ENCODE measurements around the gene ECHDC1.
"Not testable (repeated sequence)": the region's sequence is repeated elsewhere in the genome, so short reads cannot be mapped to it uniquely, and the experiment has no call there.

The ECHDC1 gene

DNA sequence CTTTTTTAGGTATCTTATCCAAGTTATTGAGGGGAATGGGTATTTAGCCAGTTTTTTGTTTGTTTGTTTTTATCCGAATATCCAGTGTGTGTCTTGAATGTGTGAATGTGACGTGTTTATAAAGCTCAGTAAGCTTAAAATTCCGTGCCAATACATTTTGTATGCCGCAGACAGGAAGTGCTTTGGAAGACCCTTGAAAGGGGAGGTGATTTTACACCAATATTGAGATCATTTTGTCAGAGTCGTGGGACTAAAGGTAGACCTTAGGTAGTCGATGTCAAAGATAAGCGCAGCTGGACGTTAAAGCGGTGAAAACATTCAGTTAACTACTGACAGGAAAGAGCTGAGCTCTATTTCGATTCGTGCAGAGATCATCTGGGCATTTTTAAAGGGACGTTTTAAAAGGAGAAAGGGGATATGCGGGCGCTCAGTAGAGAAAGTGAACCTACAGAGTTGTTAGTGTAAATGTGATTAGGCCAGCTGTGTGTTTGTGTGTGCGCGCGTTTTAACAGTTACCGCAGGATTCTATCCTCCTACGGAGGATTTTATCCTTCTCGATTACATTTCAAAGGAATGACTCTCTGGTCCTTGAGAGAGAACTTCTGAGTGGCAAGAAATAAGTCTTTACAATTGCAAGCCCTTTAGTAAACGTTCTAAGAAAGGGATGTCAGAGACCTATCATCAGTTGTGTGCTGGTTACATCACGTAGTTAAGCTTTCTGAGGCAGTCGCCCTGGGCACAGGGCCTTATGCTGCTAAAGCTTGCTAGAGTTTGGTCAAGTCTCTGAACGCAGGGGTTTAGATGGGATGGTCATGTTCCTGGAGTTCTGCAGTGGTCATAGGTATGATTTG is 625 bp upstream of the ECHDC1 start:
- DNase-seq = peak in 2 of 42 donors; percentile 5 to 21
- intact Hi-C loops (cut with DNase I) = no loop called here

DNA sequence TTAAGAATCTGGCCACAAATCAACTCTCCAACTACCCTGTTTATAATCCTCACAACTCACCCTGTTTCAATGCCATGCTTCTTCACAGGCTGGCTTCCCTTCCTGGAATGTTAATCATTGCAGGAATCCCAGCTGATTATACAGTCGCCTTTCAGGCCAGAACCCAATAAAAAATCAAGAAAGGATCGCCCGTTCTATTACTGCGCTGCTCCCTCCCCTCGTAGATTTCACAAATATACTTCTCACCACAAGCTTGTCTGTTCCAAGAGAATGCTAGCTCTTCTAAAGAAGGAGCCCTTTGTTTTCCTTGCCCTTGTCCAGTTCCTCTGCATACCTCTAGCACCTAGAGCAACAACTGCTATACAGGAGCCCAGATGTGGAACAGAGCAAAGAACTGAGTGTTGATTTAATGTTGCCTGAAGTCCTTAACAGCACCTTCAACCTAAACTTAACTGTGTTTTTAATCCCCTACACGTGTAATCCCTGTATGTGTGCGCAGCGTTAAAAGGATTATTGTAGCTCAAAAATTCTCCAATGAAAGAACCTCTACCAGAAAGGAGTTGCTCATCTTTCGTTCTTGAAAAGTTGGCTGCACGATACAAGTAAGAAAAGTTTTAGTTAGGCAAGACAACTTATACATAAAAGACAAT is 988 bp downstream of the ECHDC1 start:
- DNase-seq = peak in 1 of 42 donors; percentile 8
- intact Hi-C loops (cut with DNase I) = no loop called here

DNA sequence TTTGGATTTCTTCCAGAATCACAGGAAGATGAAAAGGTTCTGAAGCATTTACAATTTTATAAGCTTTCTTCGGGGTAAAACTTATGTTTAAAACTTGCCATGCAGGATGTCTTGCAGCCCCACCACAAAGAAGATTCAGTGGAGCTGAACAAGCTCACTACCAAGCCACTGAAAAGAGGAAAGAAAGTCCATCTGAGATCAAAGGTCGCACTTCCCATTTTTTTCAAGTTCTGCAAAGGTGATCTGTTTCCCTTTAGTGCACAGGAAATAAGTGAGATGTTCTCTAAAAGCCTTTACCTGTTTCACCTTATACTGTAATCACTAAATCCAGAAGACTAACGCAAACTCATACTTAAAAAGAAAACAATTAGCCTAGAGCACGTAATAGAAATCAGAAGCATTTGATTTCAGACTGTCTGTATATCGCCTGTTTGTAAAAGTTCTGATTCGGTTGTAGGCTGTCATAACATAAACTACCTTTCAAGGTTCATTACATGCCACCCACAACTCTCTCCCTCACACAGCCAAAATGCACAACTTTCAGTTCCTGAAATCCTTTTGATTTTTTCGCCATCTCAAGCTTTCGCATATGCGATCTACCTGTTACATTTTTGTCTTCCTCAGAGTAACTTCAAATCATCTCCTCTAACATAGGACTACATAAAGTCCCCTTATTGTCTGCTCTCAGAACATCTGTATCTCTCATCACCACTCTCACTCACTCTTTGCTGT is 1.8 kb downstream of the ECHDC1 start:
- intact Hi-C loops (cut with DNase I) = no loop called here
- DNase-seq = no peak

DNA sequence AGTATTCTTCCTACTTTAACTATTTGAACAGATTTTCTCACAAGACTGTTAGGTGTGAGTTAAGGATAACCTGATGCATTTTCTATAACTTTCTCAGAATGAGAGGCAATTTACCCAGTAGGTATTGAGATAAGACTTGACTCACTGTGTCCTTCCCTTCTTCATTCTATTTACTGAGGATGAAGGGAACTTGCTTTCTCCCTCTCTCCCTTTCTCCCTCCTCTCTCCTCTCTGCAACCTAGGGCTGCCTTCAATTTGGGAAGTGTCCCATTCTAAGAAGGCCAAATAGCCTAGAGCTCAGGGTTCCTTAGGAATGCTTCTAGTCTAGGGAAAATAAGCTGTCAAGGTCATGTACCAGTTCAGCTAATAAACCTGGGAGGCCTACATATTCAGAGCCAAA is 3.2 kb downstream of the ECHDC1 start:
- no peak for DNase-seq
- intact Hi-C loops (cut with DNase I) = no loop called here

DNA sequence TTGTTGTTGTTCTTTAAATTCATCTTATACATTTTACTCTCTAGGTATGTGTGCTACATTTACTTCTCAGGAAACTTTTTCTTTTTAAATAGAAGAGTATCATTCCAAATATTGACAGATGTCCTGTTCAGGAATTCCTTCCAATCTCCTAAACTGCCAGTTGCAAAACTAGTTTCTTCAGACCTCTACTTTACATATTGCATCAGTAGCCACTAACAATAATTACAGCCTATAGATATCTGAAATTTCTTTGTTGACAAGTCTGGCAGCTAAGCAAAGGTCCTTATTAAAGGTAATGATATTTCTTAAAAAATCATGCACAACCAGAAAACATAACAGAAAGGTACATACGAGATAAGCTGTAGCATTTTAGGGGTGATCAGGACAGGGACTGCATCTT is 4.5 kb downstream of the ECHDC1 start:
- DNase-seq = no peak
- intact Hi-C loops (cut with DNase I) = loop anchor here (5.0 kb wide), 1 partner anchor 93 kb away; no protein-coding TSS in a partner anchor

DNA sequence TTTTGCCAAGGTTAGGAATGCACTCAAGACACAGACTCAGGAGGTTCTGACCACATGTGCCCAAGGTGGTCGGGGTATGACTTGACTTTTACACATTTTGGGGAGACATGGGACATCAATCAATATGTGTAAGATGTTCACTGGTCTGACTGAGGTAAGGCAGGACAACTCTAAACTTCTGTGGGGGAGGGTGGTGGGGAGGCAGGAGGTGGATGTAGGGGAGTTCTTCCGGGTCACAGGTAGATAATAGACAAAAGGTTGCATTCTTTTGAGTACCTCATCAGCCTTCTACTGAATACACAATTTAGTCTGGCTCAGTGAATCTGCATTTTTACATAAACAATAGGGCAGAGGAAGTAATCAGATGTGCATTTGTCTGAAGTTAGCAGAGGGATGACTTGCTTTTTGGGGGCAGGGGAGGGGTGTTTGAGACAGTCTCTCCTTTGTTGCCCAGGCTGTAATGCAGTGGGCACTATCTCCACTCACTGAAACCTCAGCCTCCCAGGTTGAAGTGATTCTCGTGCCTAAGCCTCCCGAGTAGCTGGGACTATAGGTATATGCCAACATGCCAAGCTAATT is 10.9 kb downstream of the ECHDC1 start:
- no peak for DNase-seq
- intact Hi-C loops (cut with DNase I) = no loop called here

DNA sequence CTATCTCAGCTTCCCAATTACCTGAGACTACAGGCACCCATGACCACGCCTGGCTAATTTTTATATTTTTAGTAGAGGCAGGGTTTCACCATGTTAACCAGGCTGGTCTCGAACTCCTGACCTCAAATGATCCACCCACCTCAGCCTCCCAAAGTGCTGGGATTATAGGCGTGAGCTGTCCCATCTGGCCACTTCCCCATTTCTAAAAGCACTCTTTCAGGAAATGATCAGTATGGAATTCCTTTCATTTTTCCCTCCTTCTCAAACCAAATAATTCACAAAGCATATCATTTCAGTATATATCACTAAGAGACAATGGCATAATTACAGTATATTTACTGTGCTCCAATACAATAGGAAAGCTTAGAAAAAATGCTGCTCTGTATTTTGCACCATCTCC is 12.2 kb downstream of the ECHDC1 start:
- intact Hi-C loops (cut with DNase I); DNase-seq: not testable (repeated sequence)

DNA sequence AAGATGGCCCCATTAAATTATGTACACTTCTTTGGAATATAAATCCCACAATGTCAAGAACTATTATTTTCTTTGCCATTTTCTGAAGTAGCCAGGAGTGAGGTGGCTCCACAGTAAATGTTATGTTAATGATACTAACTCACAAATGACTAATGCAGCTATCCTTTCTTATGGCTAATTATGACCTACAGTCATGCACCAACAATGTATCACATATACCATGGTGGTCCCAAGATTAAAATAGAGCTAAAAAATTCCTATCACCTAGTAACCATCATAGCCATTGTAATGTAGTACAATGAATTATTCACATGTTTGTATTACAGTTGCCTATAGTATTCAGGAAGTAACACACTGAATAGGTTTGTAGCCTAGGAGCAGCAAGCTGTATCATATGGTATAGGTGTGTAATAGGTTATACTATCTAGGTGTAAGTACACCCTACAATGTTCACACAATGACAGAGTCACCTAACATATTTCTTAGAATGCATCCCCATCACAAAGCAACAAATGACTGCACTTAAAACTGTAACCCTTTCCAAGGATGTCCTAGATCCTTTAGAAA is 15.3 kb downstream of the ECHDC1 start:
- intact Hi-C loops (cut with DNase I) = no loop called here
- DNase-seq = no peak

DNA sequence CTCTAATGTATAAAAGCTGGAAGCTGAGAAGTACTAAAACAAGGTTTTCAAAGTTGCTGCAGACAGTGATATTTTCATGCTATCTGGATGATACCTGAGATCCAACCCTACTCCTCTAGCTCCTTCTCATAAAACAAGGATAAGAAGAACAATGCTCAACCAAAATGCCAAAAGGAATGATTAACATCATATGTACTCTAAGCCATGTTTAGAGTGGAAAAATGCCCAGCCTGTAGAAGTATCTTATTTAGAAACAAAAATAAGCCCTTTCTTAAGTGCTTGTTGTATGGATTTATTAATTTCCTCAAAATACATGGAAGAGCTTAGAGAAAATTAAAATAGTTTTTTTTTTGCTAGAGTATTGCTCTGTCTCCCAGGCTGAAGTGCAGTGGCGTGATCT is 23.7 kb downstream of the ECHDC1 start:
- no peak for DNase-seq
- intact Hi-C loops (cut with DNase I) = no loop called here

DNA sequence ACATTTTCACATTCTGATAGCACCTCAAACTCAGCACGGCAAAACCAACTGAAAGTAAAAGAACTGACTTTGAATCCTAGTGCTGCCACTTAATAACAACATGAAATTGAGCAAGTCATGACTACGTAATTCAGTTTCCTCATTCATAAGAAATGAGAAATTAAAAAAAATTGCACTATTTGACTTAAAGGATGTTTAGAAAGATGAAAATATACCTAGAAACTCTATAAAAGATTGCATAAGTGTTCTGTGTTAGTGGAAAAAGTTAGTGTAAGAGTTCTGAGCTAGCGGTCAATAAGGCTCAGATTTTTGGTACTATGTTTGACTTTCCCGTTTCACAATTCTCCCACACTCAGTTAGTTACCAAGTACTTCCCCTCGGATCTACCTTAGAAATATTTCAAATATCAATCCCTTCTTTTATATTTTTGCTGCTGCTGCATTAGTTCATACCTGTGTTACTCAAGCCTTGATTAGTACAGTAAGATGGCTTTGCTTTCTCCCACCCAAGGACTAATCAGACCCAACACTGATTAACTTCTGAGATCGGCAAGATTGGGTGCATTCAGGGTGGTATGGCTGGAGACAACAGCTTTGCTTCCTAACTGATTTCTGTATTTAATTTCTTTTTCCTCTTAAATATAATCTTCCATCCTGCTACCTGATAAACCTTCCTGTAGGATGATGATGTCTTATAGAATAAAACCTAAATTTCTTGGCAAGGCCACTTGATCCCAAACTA is 25.9 kb downstream of the ECHDC1 start:
- intact Hi-C loops (cut with DNase I) = no loop called here
- DNase-seq = no peak

DNA sequence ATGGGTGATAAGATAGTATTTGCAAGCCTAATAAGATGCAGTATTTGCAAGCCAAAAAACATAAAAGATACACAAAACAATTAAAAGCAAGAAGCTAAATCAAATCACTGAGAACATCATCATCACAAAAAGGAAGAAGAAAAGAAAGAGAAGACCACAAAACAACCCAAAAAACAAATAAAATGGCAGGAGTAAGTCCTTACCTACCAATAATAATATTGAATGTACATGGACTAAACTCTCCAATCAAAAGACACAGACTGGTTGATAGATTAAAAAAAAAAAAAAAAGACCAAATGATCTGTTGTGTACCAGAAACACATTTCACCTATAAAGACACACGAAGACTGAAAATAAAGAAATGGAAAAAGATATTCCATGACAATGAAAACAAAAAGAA is 37.7 kb downstream of the ECHDC1 start:
- DNase-seq = no peak
- intact Hi-C loops (cut with DNase I) = loop anchor here (10.0 kb wide), 1 partner anchor 229 kb away; no protein-coding TSS in a partner anchor

DNA sequence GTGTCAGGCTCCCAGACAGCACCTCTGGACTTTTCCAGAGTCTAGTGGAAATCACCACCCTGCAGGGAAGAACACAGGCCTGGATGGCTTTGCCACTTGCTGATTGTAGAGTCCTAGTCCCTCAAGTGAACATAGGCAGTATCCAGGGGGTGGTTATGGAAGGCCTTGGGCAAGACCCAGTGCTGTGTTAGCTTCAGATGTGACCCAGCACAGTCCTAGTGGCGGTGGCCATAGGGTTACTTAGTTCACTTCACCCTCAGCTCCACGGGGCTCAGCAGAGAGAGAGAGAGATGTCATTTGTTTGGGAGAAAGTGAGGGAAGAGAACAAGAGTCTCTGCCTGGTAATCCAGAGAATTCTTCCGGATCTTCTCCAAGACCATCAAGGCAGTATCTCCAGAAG is 39.5 kb downstream of the ECHDC1 start:
- intact Hi-C loops (cut with DNase I) = loop anchor here (10.0 kb wide), 1 partner anchor 231 kb away; no protein-coding TSS in a partner anchor
- DNase-seq = no peak

DNA sequence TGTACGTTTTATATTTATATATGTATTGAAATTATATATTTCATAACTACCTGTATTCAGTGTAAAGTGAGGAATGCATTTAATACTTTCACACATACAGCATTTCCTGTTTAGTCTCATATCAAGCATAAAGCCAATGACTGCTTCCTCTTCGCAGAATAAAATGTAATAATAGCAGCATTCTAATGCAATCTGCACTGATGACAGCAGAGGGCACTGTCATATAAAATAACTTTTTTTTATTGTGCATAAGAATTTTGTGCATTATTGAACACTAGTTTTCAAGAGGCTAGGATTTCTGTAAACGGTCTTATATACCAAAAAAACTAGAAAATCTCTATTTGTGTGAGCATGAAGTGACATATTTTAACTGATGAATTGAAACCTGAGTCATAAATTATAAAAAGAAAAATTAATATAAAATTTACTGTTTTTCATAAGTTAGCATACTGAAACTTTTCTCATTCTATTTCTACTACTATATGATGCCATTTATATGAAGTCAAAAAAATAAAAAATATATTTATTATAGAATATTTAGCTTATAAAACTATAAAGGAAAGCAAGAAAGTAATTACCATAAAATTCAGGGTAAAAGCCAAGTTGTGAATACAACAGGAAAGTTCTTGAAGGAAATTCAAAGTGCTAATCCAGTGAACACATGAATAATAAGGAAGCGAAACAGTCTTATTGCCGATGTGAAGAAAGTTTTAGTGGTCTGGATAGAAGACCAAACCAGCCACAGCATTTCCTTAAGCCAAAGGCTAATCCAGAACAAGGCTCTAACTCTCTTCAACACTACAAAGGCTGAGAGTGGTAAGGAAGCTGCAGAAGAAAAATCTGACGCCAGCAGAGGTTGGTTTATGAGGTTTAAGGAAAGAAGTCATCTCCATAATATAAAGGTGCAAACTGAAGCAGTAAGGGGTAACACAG is 40.4 kb downstream of the ECHDC1 start:
- DNase-seq = peak in 19 of 42 donors; percentile 19 to 74 (median 34)
- intact Hi-C loops (cut with DNase I) = loop anchor here (10.0 kb wide), 1 partner anchor 232 kb away; no protein-coding TSS in a partner anchor

DNA sequence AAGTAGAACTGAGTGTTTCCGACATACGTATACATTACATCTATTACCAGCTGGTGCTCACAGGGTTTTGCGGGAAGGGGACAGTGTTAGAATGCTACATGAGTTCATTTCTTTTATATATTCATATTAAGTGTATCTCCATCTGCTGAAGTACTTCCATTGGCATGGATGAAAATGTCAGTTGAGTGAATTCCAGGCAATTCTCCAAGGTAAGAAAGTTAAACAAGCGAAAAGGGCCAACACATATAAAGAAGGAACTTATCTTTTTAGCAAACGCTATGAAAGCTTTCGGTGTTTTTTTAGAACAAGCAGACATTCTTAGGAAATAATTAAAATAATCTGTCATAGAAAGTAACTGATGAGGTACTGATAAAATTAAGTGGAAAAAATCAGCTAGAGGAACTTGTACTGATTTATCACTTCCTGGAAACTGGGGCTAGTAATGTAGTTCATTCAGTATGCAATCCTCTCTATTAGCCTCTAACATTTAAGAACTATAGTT is 42.2 kb downstream of the ECHDC1 start:
- DNase-seq = no peak
- intact Hi-C loops (cut with DNase I) = loop anchor here (10.0 kb wide), 1 partner anchor 234 kb away; no protein-coding TSS in a partner anchor

DNA sequence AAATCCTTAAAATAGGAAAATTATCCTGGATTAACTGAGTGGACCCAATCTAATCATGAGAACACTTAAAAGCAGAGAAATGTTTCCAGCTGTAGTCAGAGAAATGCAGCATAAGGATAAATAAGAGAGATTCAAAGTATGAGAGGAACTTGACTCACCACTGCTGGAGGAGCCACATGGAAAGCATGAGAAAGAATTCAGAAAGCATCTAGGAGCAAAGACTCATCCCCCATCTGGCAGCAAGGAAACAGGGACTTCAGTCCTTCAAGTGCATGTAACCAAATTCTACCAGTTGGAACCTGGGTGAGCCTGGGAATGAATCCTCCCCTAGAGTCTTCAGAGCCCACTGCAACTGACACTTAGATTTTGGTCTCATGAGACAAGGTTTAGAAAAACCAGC is 43.0 kb downstream of the ECHDC1 start:
- DNase-seq = no peak

DNA sequence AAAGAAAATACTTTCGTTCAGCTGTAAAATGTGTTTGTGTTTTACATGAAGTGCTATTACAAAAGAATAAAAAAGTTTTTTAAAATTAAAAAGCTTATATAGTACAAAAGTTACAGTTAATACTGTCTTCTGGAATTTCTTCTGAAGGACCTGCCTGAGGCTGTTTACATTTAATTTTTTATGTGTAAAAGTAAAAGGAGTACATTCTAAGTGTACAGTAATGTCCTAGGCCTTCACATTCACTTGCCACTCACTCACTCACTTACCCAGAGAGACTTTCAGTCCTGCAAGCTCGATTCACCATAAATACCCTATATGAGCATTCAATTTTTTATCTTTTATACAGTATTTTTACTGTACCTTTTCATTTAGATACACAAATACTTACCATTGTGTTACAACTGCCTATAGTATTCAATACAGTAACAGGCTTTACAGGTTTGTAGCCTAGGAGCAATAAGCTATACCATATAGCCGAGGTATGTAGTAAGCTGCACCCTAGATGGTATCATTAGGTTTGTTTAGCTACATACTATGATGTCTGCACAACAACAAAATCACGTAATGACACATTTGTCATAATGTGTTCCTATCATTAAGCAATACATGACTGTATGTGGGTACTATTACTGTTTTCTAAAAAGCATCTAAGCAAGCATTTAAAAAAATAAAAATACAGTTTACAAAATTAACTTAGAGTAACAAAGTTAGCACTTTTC is 43.7 kb downstream of the ECHDC1 start:
- no peak for DNase-seq
- intact Hi-C loops (cut with DNase I) = loop anchor here (10.0 kb wide), 1 partner anchor 235 kb away; no protein-coding TSS in a partner anchor

More for the DNA sequence above, 43.0 kb downstream of the ECHDC1 start:
- intact Hi-C loops (cut with DNase I) = loop anchor here (10.0 kb wide), 1 partner anchor 234 kb away; no protein-coding TSS in a partner anchor

Data from head of caudate nucleus (tissue), 42 donors.